IPS-18c (cell line): Measurements from ENCODE around the gene TSR3.
A peak's percentile ranks its signal among the peaks of the same experiment; 100 is the strongest.
"Not testable (repeated sequence)": the region's sequence is repeated elsewhere in the genome, so short reads cannot be mapped to it uniquely, and the experiment has no call there.

ENCODE experiments used
- H3K4me3 ChIP-seq: 2 replicates; pipeline ENCODE4 v1.7.0; 2013; ENCODE audit warnings: low read depth, mild to moderate bottlenecking, low read length, moderate library complexity; ENCODE audit not compliant: insufficient read depth
- H3K9me3 ChIP-seq: one replicate; pipeline ENCODE4 v1.6.1; 2013; ENCODE audit warnings: mild to moderate bottlenecking, low read length, moderate library complexity; ENCODE audit not compliant: control insufficient read depth, insufficient read depth

The TSR3 gene

DNA sequence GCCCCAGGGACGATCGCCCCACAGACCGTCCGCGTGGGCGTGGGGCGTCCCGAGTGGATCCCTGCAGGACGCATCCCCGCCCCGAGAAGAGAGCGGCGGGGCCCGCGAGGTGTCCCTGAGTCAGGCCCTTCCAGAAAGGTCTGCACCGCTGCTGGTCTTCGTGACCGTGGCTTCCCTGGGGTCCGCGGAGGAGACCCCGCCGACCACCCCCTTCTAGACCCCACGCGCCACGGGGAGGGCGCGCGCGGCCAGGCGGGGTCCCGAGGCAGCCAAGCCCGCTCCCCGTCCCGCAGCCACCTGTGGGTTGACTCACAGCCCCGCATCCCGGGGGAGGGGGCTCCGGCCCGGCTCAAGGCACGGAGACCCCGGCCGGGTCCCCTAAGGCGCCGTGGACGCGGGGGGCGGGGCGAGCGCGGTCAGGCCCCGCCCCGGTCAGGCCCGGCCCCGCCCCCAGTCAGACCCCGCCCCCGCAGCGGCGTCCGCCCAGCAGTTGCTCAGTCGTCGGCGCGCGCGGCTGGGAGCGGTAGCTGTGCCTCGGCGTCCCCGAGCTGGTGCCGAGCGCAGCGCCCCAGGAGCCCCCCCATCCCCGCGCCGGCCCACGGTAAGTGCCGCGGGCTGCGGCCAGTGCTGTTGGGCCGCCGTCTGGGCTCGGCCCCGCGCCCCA lies 18.4 kb downstream of the TSR3 start, which contains the start of gene BAIAP3:
Gene BAIAP3, plus strand, starts transcription at position 497 of the 664 bp plus-strand sequence. CDS start 4,905 bp downstream, outside the sequence.
- Histone ChIP-seq H3K9me3 (peaks cover 2% of the 10 kb centered on the region), H3K4me3 (peak within 1 kb of the TSS; percentile 50)

GRCh38 chr16:1332618-1333148 lies 19.0 kb downstream of the TSR3 start:
- Histone ChIP-seq H3K9me3 (peaks cover 2% of the 10 kb centered on the region), H3K4me3 (peak overlapping the region; percentile 49; the same call in 1 of the 2 replicates)

DNA sequence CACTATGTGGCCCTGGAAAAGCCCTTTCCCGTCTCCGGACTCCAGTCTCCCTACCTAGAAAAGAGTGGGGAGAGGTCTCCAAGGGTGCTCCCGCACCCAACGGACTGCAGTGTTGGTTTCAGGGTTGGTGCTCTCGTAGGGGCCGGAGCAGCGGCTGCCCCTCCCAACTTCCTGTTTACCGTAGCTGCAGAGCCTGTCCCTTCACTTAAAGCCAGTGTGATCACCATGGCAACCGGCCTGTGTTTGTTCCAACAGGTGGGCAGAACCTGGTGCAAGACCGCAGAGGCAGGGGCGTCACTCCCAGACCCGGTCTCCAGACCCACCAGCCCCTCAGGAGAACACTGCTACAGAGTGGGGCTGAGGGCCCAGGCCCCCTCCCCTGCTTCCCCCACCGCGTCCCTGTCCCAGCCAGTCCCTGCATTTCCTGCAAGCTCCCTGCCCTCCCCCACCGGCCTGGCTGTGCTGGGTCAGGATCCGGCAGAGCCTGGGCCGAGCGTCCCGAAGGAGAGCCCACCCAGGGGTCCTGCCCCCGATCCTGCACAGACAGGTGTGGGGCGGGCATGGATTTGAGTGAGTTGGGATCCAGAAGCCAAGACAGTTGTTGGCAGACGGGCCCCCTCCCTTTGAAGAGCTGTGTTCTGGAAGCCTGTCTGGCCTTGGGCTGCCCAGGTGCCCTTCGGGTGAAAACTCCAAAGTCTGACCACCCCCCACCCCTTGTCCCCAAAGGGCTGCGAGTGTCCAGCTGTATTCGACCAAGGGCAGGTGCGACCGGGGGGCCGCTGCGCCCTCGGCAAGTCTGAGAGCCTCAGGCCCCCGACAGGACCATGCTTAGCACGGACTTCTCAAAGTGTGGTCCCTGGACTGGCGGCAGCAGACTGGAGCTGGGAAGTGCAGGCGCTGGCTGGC lies 19.7 kb downstream of the TSR3 start:
- peak overlapping the region; percentile 30 for H3K4me3 ChIP-seq
- peaks cover 2% of the 10 kb centered on the region for H3K9me3 ChIP-seq

DNA sequence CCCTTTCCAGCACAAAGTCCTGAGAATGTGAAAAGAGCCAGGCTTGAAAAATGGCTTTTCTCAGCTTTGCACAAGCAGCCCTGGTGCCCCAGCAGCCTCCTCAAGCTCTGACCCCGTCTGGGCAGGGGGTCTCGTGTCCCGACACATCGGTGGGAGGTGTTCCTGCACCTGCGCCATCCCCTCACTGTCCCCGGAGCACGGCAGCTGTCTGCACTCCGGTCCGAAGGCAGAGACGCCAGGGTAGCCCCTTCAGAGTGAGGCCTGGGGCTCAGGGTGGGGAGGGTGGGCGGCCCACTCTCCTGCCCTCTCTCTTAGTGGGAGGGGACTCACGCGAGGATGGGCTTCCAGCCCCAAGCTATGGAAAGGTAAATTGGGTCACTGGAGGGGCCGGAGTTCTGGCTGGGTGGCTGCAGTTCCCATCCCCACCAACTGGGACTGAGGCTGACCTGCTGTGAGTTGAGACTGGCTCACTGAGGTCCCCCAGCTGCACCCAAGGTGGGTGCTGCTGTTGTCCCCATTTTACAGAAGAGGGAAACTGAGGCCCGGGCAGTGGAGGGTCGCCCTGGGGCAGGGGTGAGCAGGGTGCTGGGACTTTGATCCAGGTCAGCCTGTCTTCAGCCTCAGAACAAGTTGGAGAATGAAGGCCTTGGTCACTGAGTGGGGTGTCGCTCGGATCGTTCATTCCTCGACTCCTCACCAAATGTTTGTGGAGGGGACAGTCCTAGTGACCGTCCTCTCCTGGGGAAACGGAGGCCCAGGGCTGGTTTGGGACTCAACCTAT lies 20.6 kb downstream of the TSR3 start:
- peak overlapping the region; percentile 30 for H3K4me3 ChIP-seq
- H3K9me3 ChIP-seq = peaks cover 2% of the 10 kb centered on the region

DNA sequence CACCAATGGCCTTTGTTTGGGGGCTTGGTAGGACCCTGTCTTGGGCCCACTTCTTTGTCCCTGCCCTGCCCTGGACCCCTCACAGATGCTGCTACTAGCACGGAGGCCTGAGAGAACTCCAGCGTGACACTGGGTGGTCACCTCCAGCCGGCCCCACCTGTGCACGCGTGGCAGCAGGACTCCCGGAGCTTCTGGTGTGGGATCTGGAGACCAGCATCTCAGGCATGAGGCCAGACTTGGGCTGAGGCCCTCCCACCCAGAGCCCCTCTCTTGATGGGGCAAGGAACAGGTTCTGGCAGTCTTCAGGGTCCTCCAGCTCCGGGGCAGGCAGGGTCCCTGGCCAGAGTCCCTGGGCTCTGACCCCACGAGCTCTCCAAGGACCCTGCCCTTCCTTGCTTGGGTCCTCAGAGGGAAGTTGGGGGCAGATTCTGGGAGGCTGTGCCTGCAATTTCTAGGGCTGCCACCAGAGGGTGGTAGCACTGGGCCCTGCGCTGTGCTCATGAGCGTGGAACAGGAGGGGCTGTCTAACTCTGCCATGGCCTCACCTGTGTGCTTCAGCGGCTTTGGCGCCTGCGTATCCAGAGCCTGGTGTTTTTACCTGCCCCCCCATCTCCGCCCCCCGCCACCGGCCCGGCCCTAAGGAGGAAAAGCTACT lies 21.3 kb downstream of the TSR3 start:
- H3K9me3 ChIP-seq = peaks cover 2% of the 10 kb centered on the region
- H3K4me3 ChIP-seq = no peak overlapping the region

- H3K9me3 ChIP-seq, H3K4me3 ChIP-seq: not testable (repeated sequence)
These were observed 22.7 kb downstream of the TSR3 start for GRCh38 chr16:1328961-1329360.

DNA sequence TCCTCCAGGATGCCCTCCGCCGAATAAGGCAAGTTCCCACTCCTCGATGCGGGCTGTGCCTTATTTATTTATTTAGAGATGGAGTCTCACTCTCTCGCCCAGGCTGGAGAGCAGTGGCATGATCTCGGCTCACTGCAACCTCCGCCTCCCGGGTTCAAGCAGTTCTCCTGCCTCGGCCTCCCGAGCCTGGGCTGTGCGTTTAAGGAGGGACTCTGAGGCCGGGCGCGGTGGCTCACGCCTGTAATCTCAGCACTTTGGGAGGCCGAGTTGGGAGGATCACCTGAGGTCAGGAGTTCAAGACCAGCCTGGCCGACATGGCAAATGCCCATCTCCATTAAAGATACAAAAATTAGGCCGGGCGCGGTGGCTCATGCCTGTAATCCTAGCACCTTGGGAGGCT lies 23.5 kb downstream of the TSR3 start:
- H3K9me3 ChIP-seq, H3K4me3 ChIP-seq: not testable (repeated sequence)

DNA sequence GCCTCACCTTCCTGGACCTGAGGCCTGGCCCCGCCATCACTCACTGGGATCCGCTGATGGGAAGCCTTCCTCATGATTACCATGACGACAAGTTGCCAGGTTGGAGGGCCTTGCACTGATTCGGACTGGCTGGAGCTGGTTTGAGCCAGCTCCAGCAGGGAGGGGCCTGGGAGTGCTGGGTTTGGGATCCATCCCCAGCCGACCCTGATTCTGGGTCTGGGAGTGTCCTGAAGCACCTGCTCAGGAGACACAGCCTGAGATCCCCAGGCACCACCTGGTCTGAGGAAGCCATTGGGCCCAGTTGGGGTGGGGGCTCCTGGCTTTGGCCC lies 24.1 kb downstream of the TSR3 start:
- Histone ChIP-seq H3K4me3 (no peak overlapping the region), H3K9me3 (peaks cover 2% of the 10 kb centered on the region)

GRCh38 chr16:1326946-1327618 lies 24.6 kb downstream of the TSR3 start:
- H3K4me3 ChIP-seq = no peak overlapping the region
- peaks cover 2% of the 10 kb centered on the region for H3K9me3 ChIP-seq

- Histone ChIP-seq H3K4me3 (no peak overlapping the region), H3K9me3 (peaks cover 2% of the 10 kb centered on the region)
These were observed 25.3 kb downstream of the TSR3 start for GRCh38 chr16:1326391-1326790.

GRCh38 chr16:1325673-1326371 lies 25.9 kb downstream of the TSR3 start:
- H3K9me3 ChIP-seq = peaks cover 2% of the 10 kb centered on the region
- no peak overlapping the region for H3K4me3 ChIP-seq

DNA sequence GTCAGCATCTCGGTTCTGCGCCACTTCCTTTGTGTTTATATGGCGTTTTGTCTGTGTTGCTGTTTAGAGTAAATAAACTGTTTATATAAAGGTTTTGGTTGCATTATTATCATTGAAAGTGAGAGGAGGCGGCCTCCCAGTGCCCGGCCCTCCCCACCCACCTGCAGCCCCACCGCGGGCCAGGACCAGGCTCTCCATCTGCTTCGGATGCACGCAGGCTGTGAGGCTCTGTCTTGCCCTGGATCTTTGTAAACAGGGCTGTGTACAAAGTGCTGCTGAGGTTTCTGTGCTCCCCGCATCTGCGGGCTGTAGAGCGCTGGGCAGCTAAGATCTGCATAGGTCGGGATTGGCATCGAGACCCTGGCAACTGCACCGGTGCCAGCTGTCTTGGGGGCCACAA lies 26.4 kb downstream of the TSR3 start:
- Histone ChIP-seq H3K9me3 (peaks cover 2% of the 10 kb centered on the region), H3K4me3 (no peak overlapping the region)

- Histone ChIP-seq H3K9me3 (no peaks in the 10 kb centered on the region), H3K4me3 (no peak overlapping the region)
These were observed 27.3 kb downstream of the TSR3 start for GRCh38 chr16:1324286-1324826.

GRCh38 chr16:1323296-1324239 lies 28.1 kb downstream of the TSR3 start:
- Histone ChIP-seq H3K4me3 (no peak overlapping the region), H3K9me3 (no peaks in the 10 kb centered on the region)

- Histone ChIP-seq H3K9me3 (no peaks in the 10 kb centered on the region), H3K4me3 (no peak overlapping the region)
These were observed 29.3 kb downstream of the TSR3 start for GRCh38 chr16:1322407-1322806.
